Mesenchymal stem cell (in vitro differentiated cells and primary cell): ENCODE results near the gene SMIM21.

Source experiments
- DNase-seq: peaks from one replicate; pipeline ENCODE4 v3.0.0-alpha.2; 2013
- H2AFZ ChIP-seq: one replicate; pipeline ENCODE4 v1.6.1; 2013; ENCODE audit warnings: low read depth, mild to moderate bottlenecking, control low read depth, inconsistent platforms, low read length, moderate library complexity
- H2AK5ac ChIP-seq: 2 replicates; pipeline ENCODE4 v1.6.1; 2013; ENCODE audit warnings: low read length, moderate library complexity, mild to moderate bottlenecking, inconsistent platforms; ENCODE audit not compliant: severe bottlenecking
- H2BK120ac ChIP-seq: one replicate; pipeline ENCODE4 v1.6.1; 2013; ENCODE audit warnings: low read depth, mild to moderate bottlenecking, inconsistent platforms, low read length, moderate library complexity
- H2BK12ac ChIP-seq, 2 experiments: one replicate each; pipeline ENCODE4 v1.6.1; 2013; ENCODE audit warnings: inconsistent platforms in 2 of 2, low read length in 2 of 2, mild to moderate bottlenecking in 2 of 2, moderate library complexity in 2 of 2, control low read depth in 1 of 2
- H2BK15ac ChIP-seq: one replicate; pipeline ENCODE4 v1.6.1; 2013; ENCODE audit warnings: mild to moderate bottlenecking, low read depth, inconsistent platforms; ENCODE audit not compliant: poor library complexity, severe bottlenecking
- H2BK5ac ChIP-seq: 2 replicates; pipeline ENCODE4 v1.6.1; 2013; ENCODE audit warnings: low read depth, mild to moderate bottlenecking, low read length, control low read depth, inconsistent platforms; ENCODE audit not compliant: poor library complexity, severe bottlenecking
- H3K14ac ChIP-seq, 2 experiments: one replicate each; pipeline ENCODE4 v1.6.1; 2013; ENCODE audit warnings: inconsistent platforms in 2 of 2, low read length in 2 of 2, control low read depth in 1 of 2, mild to moderate bottlenecking in 1 of 2, moderate library complexity in 1 of 2
- H3K18ac ChIP-seq, 2 experiments: one replicate each; pipeline ENCODE4 v1.6.1; 2013; ENCODE audit warnings: inconsistent platforms in 2 of 2, low read length in 2 of 2, control low read depth in 1 of 2, low read depth in 1 of 2, mild to moderate bottlenecking in 1 of 2
- H3K23ac ChIP-seq, 2 experiments: one replicate each; pipeline ENCODE4 v1.6.1; 2013; ENCODE audit warnings: inconsistent platforms in 2 of 2, low read length in 2 of 2, mild to moderate bottlenecking in 2 of 2, moderate library complexity in 2 of 2, control low read depth in 1 of 2
- H3K27ac ChIP-seq: 2 replicates; pipeline ENCODE4 v1.5.1; 2013; ENCODE audit warnings: mild to moderate bottlenecking, moderate library complexity, low read length, control low read depth, inconsistent platforms; ENCODE audit not compliant: poor library complexity, severe bottlenecking
- H3K27me3 ChIP-seq, 2 experiments: 2 replicates each; pipeline versions ENCODE4 v1.6.1 to v1.7.0; 2013; ENCODE audit warnings: low read length in 2 of 2, mild to moderate bottlenecking in 2 of 2, moderate library complexity in 2 of 2, control low read depth in 1 of 2, inconsistent platforms in 1 of 2; ENCODE audit not compliant: control insufficient read depth in 1 of 2, insufficient read depth in 1 of 2
- H3K36me3 ChIP-seq, 2 experiments: 2 replicates each; pipeline versions ENCODE4 v1.6.1 to v1.7.0; 2013; ENCODE audit warnings: low read length in 2 of 2, control low read depth in 1 of 2, inconsistent platforms in 1 of 2, low read depth in 1 of 2, mild to moderate bottlenecking in 1 of 2; ENCODE audit not compliant: insufficient read depth in 2 of 2, control insufficient read depth in 1 of 2
- H3K4ac ChIP-seq, 2 experiments: one replicate each; pipeline ENCODE4 v1.6.1; 2013; ENCODE audit warnings: inconsistent platforms in 2 of 2, low read length in 2 of 2, mild to moderate bottlenecking in 2 of 2, moderate library complexity in 2 of 2, control low read depth in 1 of 2, low read depth in 1 of 2
- H3K4me1 ChIP-seq: 2 replicates; pipeline ENCODE4 v1.6.1; 2013; ENCODE audit warnings: low read depth, low read length, control low read depth; ENCODE audit not compliant: control insufficient read depth, insufficient read depth
- H3K4me2 ChIP-seq: 2 replicates; pipeline ENCODE4 v1.6.1; 2013; ENCODE audit warnings: low read length, mild to moderate bottlenecking, inconsistent platforms; ENCODE audit not compliant: poor library complexity, severe bottlenecking
- H3K4me3 ChIP-seq, 2 experiments: 2 replicates each; pipeline versions ENCODE4 v1.5.1 to v1.7.0; 2013; ENCODE audit warnings: low read length in 2 of 2, mild to moderate bottlenecking in 2 of 2, control low read depth in 1 of 2, low read depth in 1 of 2; ENCODE audit not compliant: insufficient read depth in 1 of 2
- H3K79me1 ChIP-seq: replicated peaks from 2 replicates; pipeline ENCODE4 v1.6.1; 2013; ENCODE audit warnings: mild to moderate bottlenecking, control low read depth, low read length, inconsistent platforms; ENCODE audit not compliant: poor library complexity, severe bottlenecking
- H3K9ac ChIP-seq: 2 replicates; pipeline ENCODE4 v1.7.0; 2013; ENCODE audit warnings: mild to moderate bottlenecking, low read length, moderate library complexity
- H3K9me3 ChIP-seq: 2 replicates; pipeline ENCODE4 v1.7.0; 2013; ENCODE audit warnings: mild to moderate bottlenecking, low read length; ENCODE audit not compliant: control insufficient read depth
- H4K8ac ChIP-seq: one replicate; pipeline ENCODE4 v1.6.1; 2013; ENCODE audit warnings: inconsistent platforms, mild to moderate bottlenecking, low read length, moderate library complexity
- H4K91ac ChIP-seq: one replicate; pipeline ENCODE4 v1.6.1; 2013; ENCODE audit warnings: mild to moderate bottlenecking, low read length, inconsistent platforms
- WGBS: methylation state at CpG from one replicate; pipeline ENCODE4 v1.1.7; 2013; ENCODE audit warnings: mixed read lengths; 5-methylcytosine and 5-hydroxymethylcytosine counted together

Gene SMIM21

DNA sequence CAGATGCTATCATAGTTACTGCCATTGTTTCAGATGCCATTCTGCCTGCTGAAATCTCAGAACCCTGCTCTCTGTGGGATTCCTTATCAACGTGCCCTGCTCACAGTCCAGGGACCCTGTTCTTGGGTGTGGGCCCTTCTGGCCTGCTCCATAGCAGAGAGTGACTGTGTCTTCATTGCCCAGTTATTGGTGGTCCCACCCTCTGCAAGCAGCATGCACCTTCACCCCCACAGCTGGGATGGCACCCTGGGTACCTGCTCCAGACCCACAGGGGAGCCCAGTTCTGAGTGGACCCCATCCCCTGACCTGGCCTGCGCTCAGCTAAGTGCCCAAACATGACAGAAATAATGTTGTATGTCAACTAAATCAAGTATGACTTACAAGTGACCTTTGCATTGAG, 36.6 kb downstream of the SMIM21 start:
- no peaks in the 10 kb centered on the region for H3K9me3 ChIP-seq
- H2BK5ac ChIP-seq = no peak overlapping the region
- H3K18ac ChIP-seq = no peak overlapping the region
- H4K8ac ChIP-seq = no peak overlapping the region
- H3K27me3 ChIP-seq = peaks cover 0 to 36% of the 10 kb centered on the region in 2 experiments
- no peak overlapping the region for H3K4me2 ChIP-seq
- H3K14ac ChIP-seq = no peak overlapping the region
- H3K79me1 ChIP-seq = no peaks in the 10 kb centered on the region
- H3K4me1 ChIP-seq = no peaks in the 10 kb centered on the region
- H3K36me3 ChIP-seq = no peaks in the 10 kb centered on the region
- H2BK12ac ChIP-seq = no peak overlapping the region
- no peak overlapping the region for H2AK5ac ChIP-seq
- H3K4me3 ChIP-seq = no peak overlapping the region
- H2AFZ ChIP-seq = no peak overlapping the region
- no peak overlapping the region for H2BK15ac ChIP-seq
- no peak overlapping the region for H3K9ac ChIP-seq
- DNase-seq = no peak
- H2BK120ac ChIP-seq = no peak overlapping the region
- 58% methylated on average over 2 of the region's 2 CpGs for WGBS
- no peak overlapping the region for H4K91ac ChIP-seq
- no peak overlapping the region for H3K4ac ChIP-seq
- H3K27ac ChIP-seq = no peak overlapping the region
- no peak overlapping the region for H3K23ac ChIP-seq

DNA sequence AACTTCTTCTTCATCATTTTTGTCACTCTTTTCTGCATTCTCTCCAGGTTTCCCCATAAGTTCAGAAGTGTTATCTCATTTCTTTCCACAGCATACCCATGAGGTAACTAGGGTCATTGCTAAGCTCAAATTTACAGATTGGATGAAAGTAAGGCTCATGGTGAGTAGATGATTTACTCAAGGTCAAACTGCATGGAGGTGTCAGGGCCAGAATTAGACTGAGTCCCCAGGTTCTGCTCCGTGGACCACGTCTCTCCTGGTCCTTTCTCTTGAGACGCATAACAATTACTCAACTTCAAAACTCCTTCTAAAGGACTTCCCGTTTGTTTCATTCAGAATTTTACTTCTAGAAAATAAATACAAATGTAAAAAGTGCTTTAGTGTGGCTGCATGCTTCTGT, 43.4 kb downstream of the SMIM21 start:
- no peak overlapping the region for H2BK12ac ChIP-seq
- H2BK15ac ChIP-seq = no peak overlapping the region
- no peak overlapping the region for H3K18ac ChIP-seq
- H2AK5ac ChIP-seq = no peak overlapping the region
- DNase-seq = no peak
- H2BK5ac ChIP-seq = no peak overlapping the region
- H3K27ac ChIP-seq = no peak overlapping the region
- no peak overlapping the region for H3K4ac ChIP-seq
- H3K9me3 ChIP-seq = peaks cover 3% of the 10 kb centered on the region
- no peak overlapping the region for H4K91ac ChIP-seq
- no peaks in the 10 kb centered on the region for H3K79me1 ChIP-seq
- peaks cover 0 to 6% of the 10 kb centered on the region in 2 experiments for H3K27me3 ChIP-seq
- H3K4me3 ChIP-seq = no peak overlapping the region
- H4K8ac ChIP-seq = no peak overlapping the region
- H2AFZ ChIP-seq = no peak overlapping the region
- no peak overlapping the region for H3K9ac ChIP-seq
- no peaks in the 10 kb centered on the region for H3K36me3 ChIP-seq
- no peak overlapping the region for H3K4me2 ChIP-seq
- no CpG with 5 or more reads among the region's 4 CpGs for WGBS
- H3K4me1 ChIP-seq = no peaks in the 10 kb centered on the region
- no peak overlapping the region for H3K14ac ChIP-seq
- no peak overlapping the region for H3K23ac ChIP-seq
- H2BK120ac ChIP-seq = no peak overlapping the region

DNA sequence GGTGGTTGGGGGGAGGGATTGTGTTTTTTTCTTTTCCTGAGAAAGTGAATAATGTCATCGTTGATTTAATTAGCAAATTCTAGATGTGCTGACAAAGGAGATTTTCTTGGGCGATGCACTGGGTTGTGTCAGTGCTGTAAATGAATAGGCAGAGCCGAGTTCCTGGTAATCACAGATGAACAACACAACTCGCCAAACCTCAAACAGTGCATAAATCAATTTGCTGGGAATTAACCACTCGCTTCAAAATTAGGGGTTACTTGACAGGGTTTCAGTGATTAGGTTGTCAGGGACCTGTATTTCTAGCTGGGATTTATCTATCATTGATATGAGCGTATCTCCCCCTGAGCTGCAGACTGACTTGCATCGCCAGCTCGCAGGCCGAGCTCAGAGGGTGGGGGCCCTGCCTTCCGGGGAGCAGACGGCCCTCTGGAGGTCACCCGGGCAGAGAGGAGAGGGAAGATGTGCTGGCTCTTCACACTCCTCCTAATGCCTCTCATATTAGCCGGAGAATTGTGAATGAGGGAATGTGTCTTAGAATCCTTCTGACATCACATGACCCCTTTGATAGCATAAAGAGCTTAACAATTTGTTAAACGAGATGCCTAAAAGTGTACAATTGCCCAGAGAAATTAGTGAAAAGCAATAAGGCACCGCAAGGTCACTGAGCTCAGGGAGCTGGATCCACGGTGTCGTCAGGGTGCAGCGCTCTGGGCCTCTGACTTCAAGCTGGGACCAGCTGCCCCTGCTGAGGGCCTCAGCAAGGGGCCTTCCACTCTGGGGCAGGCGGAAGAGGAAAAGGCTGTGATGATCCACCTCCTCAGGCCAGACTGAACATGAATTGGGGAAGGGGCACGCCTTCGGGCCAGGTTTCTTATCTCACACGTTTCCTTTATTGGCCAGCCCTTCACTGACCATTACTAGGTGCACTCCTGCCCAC, 48.9 kb downstream of the SMIM21 start:
- H3K79me1 ChIP-seq = no peaks in the 10 kb centered on the region
- H2AFZ ChIP-seq = no peak overlapping the region
- no peak overlapping the region for H4K91ac ChIP-seq
- no peak overlapping the region for H2AK5ac ChIP-seq
- no peak overlapping the region for H3K23ac ChIP-seq
- no peak overlapping the region for H3K27ac ChIP-seq
- no peak overlapping the region for H2BK120ac ChIP-seq
- no peak overlapping the region for H3K14ac ChIP-seq
- H2BK5ac ChIP-seq = no peak overlapping the region
- H3K4me2 ChIP-seq = no peak overlapping the region
- DNase-seq = no peak
- no peaks in the 10 kb centered on the region for H3K36me3 ChIP-seq
- WGBS = 79% methylated on average over 18 of the region's 22 CpGs
- H2BK15ac ChIP-seq = no peak overlapping the region
- H4K8ac ChIP-seq = no peak overlapping the region
- H3K4me3 ChIP-seq = no peak overlapping the region
- no peak overlapping the region for H2BK12ac ChIP-seq
- no peak overlapping the region for H3K18ac ChIP-seq
- peaks cover 3% of the 10 kb centered on the region for H3K9me3 ChIP-seq
- peaks cover 0 to 6% of the 10 kb centered on the region in 2 experiments for H3K27me3 ChIP-seq
- no peak overlapping the region for H3K9ac ChIP-seq
- H3K4me1 ChIP-seq = no peaks in the 10 kb centered on the region
- H3K4ac ChIP-seq = no peak overlapping the region

DNA sequence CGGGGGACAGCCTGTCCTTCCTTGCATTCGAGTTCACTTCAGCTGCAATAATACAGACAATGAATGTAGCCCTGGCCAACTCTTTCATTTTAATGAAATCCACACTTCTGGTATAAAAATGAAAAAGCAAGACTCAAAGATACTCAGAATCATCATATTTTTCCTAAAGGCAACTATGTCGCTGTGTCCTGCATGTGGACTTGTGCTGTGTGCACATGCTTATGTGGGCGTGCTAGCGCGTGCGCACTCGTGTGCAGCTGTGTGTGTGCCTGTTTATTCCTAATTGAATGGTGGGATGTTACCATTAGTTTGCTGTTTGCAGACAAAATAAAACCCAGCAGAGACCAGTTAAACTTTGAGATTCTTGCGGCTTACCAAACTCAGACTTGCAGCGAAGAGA, 49.6 kb downstream of the SMIM21 start:
- no peak overlapping the region for H3K9ac ChIP-seq
- H2AK5ac ChIP-seq = no peak overlapping the region
- H3K23ac ChIP-seq = no peak overlapping the region
- peak overlapping the region in 1 of 2 experiments; percentile 7 for H3K4me3 ChIP-seq
- no peak overlapping the region for H2AFZ ChIP-seq
- peaks cover 0 to 6% of the 10 kb centered on the region in 2 experiments for H3K27me3 ChIP-seq
- WGBS = 92% methylated on average over 10 of the region's 10 CpGs
- no peak overlapping the region for H3K4ac ChIP-seq
- no peak overlapping the region for H2BK5ac ChIP-seq
- H3K9me3 ChIP-seq = peaks cover 7% of the 10 kb centered on the region
- no peak overlapping the region for H2BK12ac ChIP-seq
- no peaks in the 10 kb centered on the region for H3K36me3 ChIP-seq
- no peak for DNase-seq
- H4K8ac ChIP-seq = peak overlapping the region; percentile 41
- no peak overlapping the region for H3K27ac ChIP-seq
- no peaks in the 10 kb centered on the region for H3K4me1 ChIP-seq
- H3K18ac ChIP-seq = no peak overlapping the region
- H2BK120ac ChIP-seq = no peak overlapping the region
- H4K91ac ChIP-seq = no peak overlapping the region
- H2BK15ac ChIP-seq = no peak overlapping the region
- H3K79me1 ChIP-seq = no peaks in the 10 kb centered on the region
- H3K14ac ChIP-seq = no peak overlapping the region
- no peak overlapping the region for H3K4me2 ChIP-seq
